DOHH2 (cell line): ENCODE measurements around the gene INSYN2A.

Experiments used
- H3F3A ChIP-seq: fragments of 200-600 bp; sonication (generic), shearing (Covaris generic); 2 replicates; pipeline ENCODE4 v1.6.0; 2016; ENCODE audit warnings: antibody characterized with exemption, mild to moderate bottlenecking; ENCODE audit not compliant: control insufficient read depth, insufficient read depth
- H3K27ac ChIP-seq: fragments of 200-600 bp; sonication (generic); 2 replicates; pipeline ENCODE4 v1.5.1; 2014; ENCODE audit warnings: low read depth, mild to moderate bottlenecking, low read length, moderate library complexity
- H3K27me3 ChIP-seq: fragments of 200-600 bp; sonication (generic); 2 replicates; pipeline ENCODE4 v1.6.1; 2014; ENCODE audit warnings: mild to moderate bottlenecking, low read length, mixed read lengths; ENCODE audit not compliant: control insufficient read depth
- H3K36me3 ChIP-seq: fragments of 200-600 bp; sonication (generic); 2 replicates; pipeline ENCODE4 v1.6.1; 2014; ENCODE audit warnings: mild to moderate bottlenecking, low read length, moderate library complexity, mixed read lengths; ENCODE audit not compliant: control insufficient read depth
- H3K4me1 ChIP-seq: fragments of 200-600 bp; sonication (generic); 2 replicates; pipeline ENCODE4 v1.6.1; 2014; ENCODE audit warnings: mild to moderate bottlenecking, low read length, mixed read lengths; ENCODE audit not compliant: control insufficient read depth
- H3K4me2 ChIP-seq: fragments of 200-600 bp; sonication (generic); 2 replicates; pipeline ENCODE4 v1.6.0; 2014; ENCODE audit warnings: mild to moderate bottlenecking, low read length, moderate library complexity
- H3K4me3 ChIP-seq: fragments of 200-600 bp; sonication (generic); 2 replicates; pipeline ENCODE4 v1.5.1; 2014; ENCODE audit warnings: mild to moderate bottlenecking, low read length, mixed read lengths
- H3K79me2 ChIP-seq: fragments of 200-600 bp; sonication (generic); 2 replicates; pipeline ENCODE4 v1.6.1; 2014; ENCODE audit warnings: mild to moderate bottlenecking, low read length, mixed read lengths; ENCODE audit not compliant: control insufficient read depth
- H3K9me2 ChIP-seq: fragments of 200-600 bp; sonication (generic); replicated peaks from 2 replicates; pipeline ENCODE4 v1.6.1; 2014; ENCODE audit warnings: mild to moderate bottlenecking, low read length, mixed read lengths; ENCODE audit not compliant: control insufficient read depth
- H3K9me3 ChIP-seq: fragments of 200-600 bp; sonication (generic); 2 replicates; pipeline ENCODE4 v1.6.1; 2014; ENCODE audit warnings: antibody characterized with exemption, low read length, mixed read lengths; ENCODE audit not compliant: control insufficient read depth, insufficient read depth
- H4K20me1 ChIP-seq: fragments of 200-600 bp; sonication (generic); 2 replicates; pipeline ENCODE4 v1.6.0; 2014; ENCODE audit warnings: low read depth, mild to moderate bottlenecking, antibody characterized with exemption, low read length, moderate library complexity; ENCODE audit not compliant: control insufficient read depth, insufficient read depth
- CTCF ChIP-seq: fragments of 200-600 bp; sonication (generic); IDR thresholded peaks from one replicate; pipeline ENCODE4 v1.5.1; 2014; ENCODE audit warnings: antibody characterized with exemption, mild to moderate bottlenecking, low read depth, low read length; ENCODE audit not compliant: poor library complexity, severe bottlenecking
- EZH2phosphoT487 ChIP-seq: fragments of 200-600 bp; sonication (generic); IDR thresholded peaks from 2 replicates; pipeline ENCODE4 v1.6.1; 2017; ENCODE audit warnings: borderline replicate concordance, mild to moderate bottlenecking, antibody characterized with exemption, low read length, moderate library complexity, mixed read lengths

INSYN2A gene

DNA sequence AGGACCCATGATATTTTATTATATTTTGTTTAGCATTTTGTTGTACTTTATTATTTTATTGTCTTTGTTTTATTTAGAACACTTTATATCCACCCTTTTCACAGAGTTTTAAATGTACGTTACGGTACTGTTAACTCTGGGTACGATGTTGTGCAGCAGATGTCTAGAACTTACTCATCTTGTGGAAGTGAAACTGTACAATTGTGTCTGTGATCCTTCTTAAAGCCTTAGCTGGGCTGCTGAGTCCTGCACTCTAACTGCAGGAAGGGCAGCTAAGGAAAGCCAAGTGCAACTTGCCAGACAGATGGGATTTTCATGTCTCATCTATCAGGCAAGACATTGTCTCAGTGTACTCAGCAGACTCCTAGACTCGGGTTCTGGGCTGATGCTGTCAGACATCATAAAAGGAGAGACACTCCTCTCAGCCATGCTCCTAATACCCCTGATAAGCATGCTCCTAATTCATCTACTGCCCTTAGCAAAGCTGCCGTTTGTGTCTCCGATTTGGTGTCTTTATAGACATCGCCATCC is 14.6 kb upstream of the INSYN2A start:
- Histone ChIP-seq H3K36me3 (no peaks in the 10 kb centered on the region), H3K9me3 (no peaks in the 10 kb centered on the region), H3K9me2 (no peaks in the 10 kb centered on the region), H3K79me2 (no peaks in the 10 kb centered on the region), H4K20me1 (no peaks in the 10 kb centered on the region), H3K27me3 (no peaks in the 10 kb centered on the region), H3F3A (no peaks in the 10 kb centered on the region), H3K4me1 (no peaks in the 10 kb centered on the region), H3K4me2 (no peak overlapping the region), H3K27ac (no peak overlapping the region), H3K4me3 (no peak overlapping the region)
- TF ChIP-seq EZH2phosphoT487: no peak
- TF ChIP-seq CTCF: no peak

DNA sequence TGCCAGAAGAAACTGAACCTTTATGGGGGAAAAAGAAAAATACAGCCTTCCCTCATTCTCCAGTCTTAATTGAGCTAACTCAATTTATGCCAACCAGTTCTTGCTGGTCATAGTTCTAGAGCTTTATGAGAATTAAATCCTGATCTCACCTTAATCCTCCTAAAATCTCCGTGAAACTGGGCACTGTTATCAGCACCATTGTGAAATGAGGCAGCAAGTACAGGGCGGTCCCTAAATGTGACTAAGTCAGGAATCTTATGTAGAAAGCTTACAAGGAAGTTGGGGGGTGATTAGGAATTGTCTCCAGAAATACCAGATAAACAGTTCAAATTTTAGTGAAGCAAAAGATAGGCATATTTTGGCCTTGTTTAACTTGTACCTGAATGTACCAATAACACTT is 10.7 kb upstream of the INSYN2A start:
- Histone ChIP-seq H3K9me3 (no peaks in the 10 kb centered on the region), H3K4me3 (no peak overlapping the region), H4K20me1 (no peaks in the 10 kb centered on the region), H3K9me2 (no peaks in the 10 kb centered on the region), H3K4me1 (no peaks in the 10 kb centered on the region), H3K36me3 (no peaks in the 10 kb centered on the region), H3K4me2 (no peak overlapping the region), H3K79me2 (no peaks in the 10 kb centered on the region), H3K27ac (no peak overlapping the region), H3K27me3 (no peaks in the 10 kb centered on the region), H3F3A (no peaks in the 10 kb centered on the region)
- TF ChIP-seq CTCF: no peak
- no peak for TF ChIP-seq EZH2phosphoT487

GRCh38 chr10:127203067-127203466 is 6.7 kb upstream of the INSYN2A start:
- Histone ChIP-seq H3K27ac (no peak overlapping the region), H3K4me1 (no peaks in the 10 kb centered on the region), H4K20me1 (no peaks in the 10 kb centered on the region), H3K9me3 (no peaks in the 10 kb centered on the region), H3K27me3 (no peaks in the 10 kb centered on the region), H3F3A (no peaks in the 10 kb centered on the region), H3K79me2 (no peaks in the 10 kb centered on the region), H3K9me2 (no peaks in the 10 kb centered on the region), H3K4me3 (no peak overlapping the region), H3K4me2 (no peak overlapping the region), H3K36me3 (no peaks in the 10 kb centered on the region)
- TF ChIP-seq EZH2phosphoT487 (no peak), CTCF (no peak)
